Uterus (tissue), 2 donors: ENCODE results near the gene LTBP2.

Experiments used
- POLR2A ChIP-seq, 2 donors: fragments of 450-650 bp; IDR thresholded peaks; one replicate each; pipeline ENCODE4 v1.6.1; 2016; ENCODE audit warnings: antibody characterized with exemption in 2 of 2, mild to moderate bottlenecking in 1 of 2, moderate library complexity in 1 of 2
- TF ChIP-seq, protein P1 (sequence below), 4 experiments: fragments of 200-600 bp in 2 of 4; fragments of 450-650 bp in 2 of 4; sonication (generic) in 2 of 4; IDR thresholded peaks; one replicate each; pipeline ENCODE4 v1.5.1; 2016 to 2019; ENCODE audit warnings: antibody characterized with exemption in 4 of 4, mild to moderate bottlenecking in 2 of 4, moderate library complexity in 1 of 4

DNA sequence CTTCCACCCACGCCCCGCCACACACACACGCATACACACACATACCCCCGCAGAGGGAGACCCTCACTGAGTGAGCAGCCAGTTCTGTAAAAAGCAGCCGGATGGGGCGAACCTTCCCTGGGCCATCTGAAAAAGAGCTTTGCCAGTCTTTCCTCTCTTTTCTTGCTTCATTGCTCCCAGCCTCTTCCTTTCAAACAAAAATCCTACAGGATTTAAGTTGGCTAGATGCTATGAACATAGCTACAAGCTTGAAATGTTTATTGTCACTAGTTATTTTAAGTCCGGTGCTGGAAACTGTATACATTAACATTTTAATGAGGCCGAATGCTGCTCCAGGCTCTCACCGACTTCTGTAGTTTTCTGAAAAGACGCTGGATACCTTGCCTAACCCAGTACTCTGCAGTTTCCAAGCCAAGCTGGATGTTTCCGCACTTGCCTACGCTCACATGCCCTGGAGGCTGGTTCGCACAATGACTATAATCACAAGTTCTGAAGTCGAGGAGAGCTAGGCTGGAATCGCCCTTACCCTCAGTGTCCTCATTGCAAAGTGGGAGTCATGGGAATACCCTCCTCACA is 39.2 kb downstream of the LTBP2 start:
- TF ChIP-seq, protein P1, sequence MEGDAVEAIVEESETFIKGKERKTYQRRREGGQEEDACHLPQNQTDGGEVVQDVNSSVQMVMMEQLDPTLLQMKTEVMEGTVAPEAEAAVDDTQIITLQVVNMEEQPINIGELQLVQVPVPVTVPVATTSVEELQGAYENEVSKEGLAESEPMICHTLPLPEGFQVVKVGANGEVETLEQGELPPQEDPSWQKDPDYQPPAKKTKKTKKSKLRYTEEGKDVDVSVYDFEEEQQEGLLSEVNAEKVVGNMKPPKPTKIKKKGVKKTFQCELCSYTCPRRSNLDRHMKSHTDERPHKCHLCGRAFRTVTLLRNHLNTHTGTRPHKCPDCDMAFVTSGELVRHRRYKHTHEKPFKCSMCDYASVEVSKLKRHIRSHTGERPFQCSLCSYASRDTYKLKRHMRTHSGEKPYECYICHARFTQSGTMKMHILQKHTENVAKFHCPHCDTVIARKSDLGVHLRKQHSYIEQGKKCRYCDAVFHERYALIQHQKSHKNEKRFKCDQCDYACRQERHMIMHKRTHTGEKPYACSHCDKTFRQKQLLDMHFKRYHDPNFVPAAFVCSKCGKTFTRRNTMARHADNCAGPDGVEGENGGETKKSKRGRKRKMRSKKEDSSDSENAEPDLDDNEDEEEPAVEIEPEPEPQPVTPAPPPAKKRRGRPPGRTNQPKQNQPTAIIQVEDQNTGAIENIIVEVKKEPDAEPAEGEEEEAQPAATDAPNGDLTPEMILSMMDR (IDR thresholded peaks at IDR 0.05), result no peak
- TF ChIP-seq POLR2A (IDR thresholded peaks at IDR 0.05), result no peak
